Endodermal cell (in vitro differentiated cells): ENCODE measurements around the gene VTA1. TPM values are rescaled to one million over a fixed set of nuclear protein-coding genes. Genes with fewer than 3 reads are reported as not detected.
"Not testable (repeated sequence)": the region's sequence is repeated elsewhere in the genome, so short reads cannot be mapped to it uniquely, and the experiment has no call there.

Experiments
- DNase-seq: peaks from one replicate; pipeline ENCODE4 v3.0.0-alpha.2; 2017
- H3K27ac ChIP-seq: 2 replicates; pipeline ENCODE4 v1.5.1; 2013; ENCODE audit warnings: mild to moderate bottlenecking, low read depth, low read length, moderate library complexity
- H3K27me3 ChIP-seq: 2 replicates; pipeline ENCODE4 v1.6.1; 2013; ENCODE audit warnings: mild to moderate bottlenecking, low read length, moderate library complexity; ENCODE audit not compliant: insufficient read depth, control insufficient read depth, poor library complexity, severe bottlenecking
- H3K36me3 ChIP-seq: 2 replicates; pipeline ENCODE4 v1.7.0; 2013; ENCODE audit warnings: mild to moderate bottlenecking, low read length, moderate library complexity; ENCODE audit not compliant: control insufficient read depth, insufficient read depth
- H3K4me1 ChIP-seq: one replicate; pipeline ENCODE4 v1.7.0; 2013; ENCODE audit warnings: low read length; ENCODE audit not compliant: control insufficient read depth, insufficient read depth
- H3K4me3 ChIP-seq: 2 replicates; pipeline ENCODE4 v1.5.1; 2013; ENCODE audit warnings: mild to moderate bottlenecking, low read length, moderate library complexity
- H3K9ac ChIP-seq: 2 replicates; pipeline ENCODE4 v1.6.1; 2013; ENCODE audit warnings: mild to moderate bottlenecking, low read length, moderate library complexity; ENCODE audit not compliant: poor library complexity, severe bottlenecking; ENCODE audit errors: extremely low read depth
- H3K9me3 ChIP-seq: 2 replicates; pipeline ENCODE4 v1.6.1; 2013; ENCODE audit warnings: mild to moderate bottlenecking, low read length, moderate library complexity; ENCODE audit not compliant: control insufficient read depth
- H3K27ac Mint-ChIP-seq: 2 replicates; pipeline ENCODE4 v1.8.0; 2020; ENCODE audit warnings: mixed read lengths
- H3K27me3 Mint-ChIP-seq: 2 replicates; pipeline ENCODE4 v1.8.0; 2021; ENCODE audit warnings: mild to moderate bottlenecking, mixed read lengths; ENCODE audit not compliant: insufficient read depth
- H3K36me3 Mint-ChIP-seq: 2 replicates; pipeline ENCODE4 v1.8.0; 2020; ENCODE audit warnings: low read depth, mixed read lengths
- H3K4me1 Mint-ChIP-seq: 2 replicates; pipeline ENCODE4 v1.8.0; 2020; ENCODE audit warnings: mixed read lengths
- H3K4me3 Mint-ChIP-seq: 2 replicates; pipeline ENCODE4 v1.8.0; 2020; ENCODE audit warnings: mild to moderate bottlenecking, moderate library complexity, mixed read lengths
- H3K9me3 Mint-ChIP-seq: 2 replicates; pipeline ENCODE4 v1.8.0; 2020; ENCODE audit warnings: mild to moderate bottlenecking, mixed read lengths
- WGBS, 2 experiments: methylation state at CpG; one replicate each; pipeline versions ENCODE4 v1.1.5 to v1.1.7; 2013; ENCODE audit warnings: missing lambda C conversion rate in 2 of 2, mixed read lengths in 1 of 2; ENCODE audit not compliant: insufficient coverage in 1 of 2, insufficient read length in 1 of 2; 5-methylcytosine and 5-hydroxymethylcytosine counted together
- total RNA-seq, 2 donors: library from RNA; stranded (reverse); fragmentation: NEBNext Ultra II Directional in 1 of 2; extraction: Animal tissue kit (Norgen Biotek cat#: 25700) in 1 of 2; gene quantifications; 2 replicates in 1 of 2; 3 replicates in 1 of 2; pipeline ENCODE4 v1.2.1, GENCODE V29; 2021
- TF ChIP-seq, protein P1 (sequence below): fragments of 200-600 bp; sonication (generic); conservative IDR thresholded peaks from 2 replicates; pipeline ENCODE4 v1.5.0; 2021; ENCODE audit warnings: antibody characterized with exemption, mild to moderate bottlenecking

The VTA1 gene
- total RNA-seq, 2 donors from 2014 or later = 64.4 to 68.8 TPM

DNA sequence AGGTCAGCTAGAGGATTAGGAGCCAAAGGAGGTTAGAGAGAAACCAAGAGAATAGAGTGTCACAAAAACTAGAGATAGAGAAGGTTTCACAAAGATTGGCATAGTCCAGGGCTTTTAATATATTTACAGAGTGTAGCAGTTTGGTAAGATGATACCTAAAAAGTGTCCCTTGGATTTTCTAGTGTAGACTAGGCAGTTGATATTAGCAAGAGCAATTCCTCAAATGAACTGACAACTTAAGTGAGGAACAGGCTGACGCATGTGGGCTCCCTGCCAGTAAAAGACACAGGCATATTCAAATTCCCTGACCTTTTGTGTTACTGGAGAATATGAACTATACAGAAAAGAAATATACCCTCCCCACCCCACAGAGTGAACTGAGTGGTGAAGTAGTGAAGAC is 40.1 kb downstream of the VTA1 start:
- Histone ChIP-seq H3K27me3 (no peaks in the 10 kb centered on the region), H3K4me1 (no peaks in the 10 kb centered on the region), H3K9ac (no peak overlapping the region), H3K36me3 (peaks cover 15% of the 10 kb centered on the region), H3K9me3 (no peaks in the 10 kb centered on the region), H3K27ac (no peak overlapping the region), H3K4me3 (no peak overlapping the region)
- H3K4me1 Mint-ChIP-seq = no peaks in the 10 kb centered on the region
- H3K27ac Mint-ChIP-seq = no peak overlapping the region
- WGBS, 2 experiments = 91% methylated on average over 1 of the region's 1 CpG; no CpG with 5 or more reads in 1 of the 2 experiments
- no peaks in the 10 kb centered on the region for H3K27me3 Mint-ChIP-seq
- H3K9me3 Mint-ChIP-seq = no peaks in the 10 kb centered on the region
- TF ChIP-seq, protein P1, sequence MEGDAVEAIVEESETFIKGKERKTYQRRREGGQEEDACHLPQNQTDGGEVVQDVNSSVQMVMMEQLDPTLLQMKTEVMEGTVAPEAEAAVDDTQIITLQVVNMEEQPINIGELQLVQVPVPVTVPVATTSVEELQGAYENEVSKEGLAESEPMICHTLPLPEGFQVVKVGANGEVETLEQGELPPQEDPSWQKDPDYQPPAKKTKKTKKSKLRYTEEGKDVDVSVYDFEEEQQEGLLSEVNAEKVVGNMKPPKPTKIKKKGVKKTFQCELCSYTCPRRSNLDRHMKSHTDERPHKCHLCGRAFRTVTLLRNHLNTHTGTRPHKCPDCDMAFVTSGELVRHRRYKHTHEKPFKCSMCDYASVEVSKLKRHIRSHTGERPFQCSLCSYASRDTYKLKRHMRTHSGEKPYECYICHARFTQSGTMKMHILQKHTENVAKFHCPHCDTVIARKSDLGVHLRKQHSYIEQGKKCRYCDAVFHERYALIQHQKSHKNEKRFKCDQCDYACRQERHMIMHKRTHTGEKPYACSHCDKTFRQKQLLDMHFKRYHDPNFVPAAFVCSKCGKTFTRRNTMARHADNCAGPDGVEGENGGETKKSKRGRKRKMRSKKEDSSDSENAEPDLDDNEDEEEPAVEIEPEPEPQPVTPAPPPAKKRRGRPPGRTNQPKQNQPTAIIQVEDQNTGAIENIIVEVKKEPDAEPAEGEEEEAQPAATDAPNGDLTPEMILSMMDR = no peak
- DNase-seq = no peak
- peaks cover 14% of the 10 kb centered on the region for H3K36me3 Mint-ChIP-seq
- H3K4me3 Mint-ChIP-seq = no peak overlapping the region

DNA sequence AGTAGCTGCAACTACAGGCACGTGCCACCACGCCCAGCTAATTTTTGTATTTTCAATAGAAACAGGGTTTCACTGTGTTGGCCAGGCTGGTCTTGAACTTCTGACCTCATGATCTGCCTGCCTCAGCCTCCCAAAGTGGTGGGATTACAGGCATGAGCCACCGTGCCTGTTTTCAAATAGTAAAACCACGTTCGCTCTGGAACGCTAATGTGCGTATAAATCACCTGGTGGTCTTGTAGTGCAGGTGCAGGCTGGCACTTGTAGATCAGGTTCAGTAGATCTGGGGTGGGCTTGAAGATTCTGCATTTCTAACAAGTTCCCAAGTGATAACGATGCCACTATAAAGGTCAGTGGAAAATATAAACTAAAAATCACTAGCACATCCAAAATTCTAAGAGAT is 41.3 kb downstream of the VTA1 start:
- not testable (repeated sequence) for H3K27me3 ChIP-seq, H3K4me3 Mint-ChIP-seq, H3K9me3 ChIP-seq, H3K4me3 ChIP-seq, H3K27ac Mint-ChIP-seq, H3K9ac ChIP-seq, H3K27me3 Mint-ChIP-seq, H3K4me1 ChIP-seq, H3K9me3 Mint-ChIP-seq, H3K27ac ChIP-seq, H3K4me1 Mint-ChIP-seq
- peaks cover 12% of the 10 kb centered on the region for H3K36me3 Mint-ChIP-seq
- peaks cover 13% of the 10 kb centered on the region for H3K36me3 ChIP-seq
- DNase-seq = peak; percentile 53
- TF ChIP-seq, protein P1 = peak; percentile 69
- WGBS, 2 experiments = 98 to 100% methylated on average over 6 to 7 of the region's 8 CpGs

DNA sequence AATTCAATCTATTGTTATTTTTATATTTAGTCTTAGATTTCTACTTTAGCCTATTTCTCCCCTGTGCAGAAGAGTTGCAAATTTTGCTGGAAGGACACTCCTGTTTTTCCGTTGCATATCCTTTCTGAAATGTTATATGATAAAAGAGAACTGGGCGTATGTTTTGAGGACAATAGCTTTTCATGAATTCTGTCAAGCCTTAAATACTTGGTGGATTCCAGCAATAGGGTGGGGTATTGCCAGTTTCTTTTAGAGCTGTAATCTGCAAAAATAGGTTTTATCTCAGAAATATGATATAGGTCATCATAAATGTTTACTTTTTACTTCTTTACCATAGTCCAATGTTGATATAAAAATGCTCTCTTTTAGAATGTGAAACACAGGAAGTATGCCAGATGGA is 42.0 kb downstream of the VTA1 start:
- Mint-ChIP-seq H3K27me3 (no peaks in the 10 kb centered on the region), H3K4me3 (no peak overlapping the region), H3K27ac (no peak overlapping the region), H3K4me1 (no peaks in the 10 kb centered on the region), H3K36me3 (peaks cover 12% of the 10 kb centered on the region), H3K9me3 (no peaks in the 10 kb centered on the region)
- H3K27me3 ChIP-seq = no peaks in the 10 kb centered on the region
- H3K9ac ChIP-seq = no peak overlapping the region
- 95 to 100% methylated on average over 2 of the region's 2 CpGs for WGBS, 2 experiments
- H3K9me3 ChIP-seq = no peaks in the 10 kb centered on the region
- H3K36me3 ChIP-seq = peaks cover 18% of the 10 kb centered on the region
- DNase-seq = no peak
- H3K27ac ChIP-seq = no peak overlapping the region
- H3K4me3 ChIP-seq = no peak overlapping the region
- no peaks in the 10 kb centered on the region for H3K4me1 ChIP-seq
- TF ChIP-seq, protein P1 = no peak
